Measurements from ENCODE around the gene ITPK1. TPM values are rescaled to one million over a fixed set of nuclear protein-coding genes. Genes with fewer than 3 reads are reported as not detected.

ITPK1 gene
- total RNA-seq, 1 experiment from 2014 or later, result 90.7 TPM

DNA sequence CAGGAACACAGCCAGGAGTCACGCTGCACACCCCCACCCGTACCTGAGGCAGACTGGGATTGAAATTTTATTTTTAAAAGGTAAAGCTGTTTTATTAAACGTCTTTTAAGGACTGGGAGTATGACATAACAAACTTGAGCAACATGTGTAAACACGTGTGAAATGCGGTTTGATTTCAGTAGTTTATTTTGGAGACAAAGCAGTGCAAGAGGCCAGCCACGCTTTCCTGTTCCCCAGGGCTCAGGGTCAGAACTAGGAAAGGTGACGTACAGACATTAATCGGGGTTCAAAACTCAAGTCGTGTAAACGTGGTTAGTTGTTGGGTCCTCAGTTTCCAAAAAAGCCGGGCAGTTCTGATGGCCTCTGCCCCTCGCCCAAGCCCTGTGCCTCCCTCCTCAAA, 176.0 kb downstream of the ITPK1 start:
- DNase-seq (ENCODE audit: low spot score), result no peak
- in situ Hi-C loops (cut with HindIII; ENCODE audit: low sequenced_read_pairs), result no loop called here

DNA sequence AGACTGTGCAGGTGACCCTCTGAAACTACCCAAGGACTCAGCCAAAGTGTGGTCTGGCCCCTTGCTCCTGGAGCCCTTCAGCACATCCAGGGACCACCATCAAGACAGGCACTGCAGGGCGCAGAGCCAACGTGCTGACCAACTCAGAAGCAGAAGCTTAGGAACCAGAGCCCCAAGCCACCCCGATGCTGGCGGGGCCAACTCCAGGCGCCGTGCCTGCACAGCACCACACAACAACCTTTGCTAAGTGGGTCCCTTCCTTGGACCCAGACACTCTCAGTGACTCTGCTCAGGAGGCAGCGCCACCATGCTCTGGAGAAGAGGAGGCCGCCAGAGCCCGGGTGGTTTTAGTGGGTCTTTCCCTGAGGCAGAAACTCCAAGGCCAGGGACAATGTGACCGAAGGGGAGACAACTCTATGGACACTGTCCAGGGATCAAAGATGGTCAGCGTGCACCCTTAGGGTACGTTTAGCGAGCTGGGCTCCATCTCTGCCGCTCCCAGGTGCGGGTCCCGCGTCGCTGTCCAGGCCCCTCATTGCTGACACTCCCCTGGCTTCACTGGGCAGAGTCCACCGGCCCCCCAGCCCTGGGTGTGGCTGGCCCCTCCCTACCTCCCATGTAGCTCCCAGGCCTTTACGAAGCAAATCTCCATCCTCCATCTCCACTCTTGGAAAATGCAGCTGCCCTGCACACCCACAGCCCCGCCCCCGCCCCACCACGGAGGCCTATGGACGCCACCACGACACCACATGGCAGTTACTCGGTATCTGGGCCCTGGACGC, 176.6 kb downstream of the ITPK1 start:
- in situ Hi-C loops (cut with HindIII; ENCODE audit: low sequenced_read_pairs), result no loop called here
- no peak for DNase-seq (ENCODE audit: low spot score)

DNA sequence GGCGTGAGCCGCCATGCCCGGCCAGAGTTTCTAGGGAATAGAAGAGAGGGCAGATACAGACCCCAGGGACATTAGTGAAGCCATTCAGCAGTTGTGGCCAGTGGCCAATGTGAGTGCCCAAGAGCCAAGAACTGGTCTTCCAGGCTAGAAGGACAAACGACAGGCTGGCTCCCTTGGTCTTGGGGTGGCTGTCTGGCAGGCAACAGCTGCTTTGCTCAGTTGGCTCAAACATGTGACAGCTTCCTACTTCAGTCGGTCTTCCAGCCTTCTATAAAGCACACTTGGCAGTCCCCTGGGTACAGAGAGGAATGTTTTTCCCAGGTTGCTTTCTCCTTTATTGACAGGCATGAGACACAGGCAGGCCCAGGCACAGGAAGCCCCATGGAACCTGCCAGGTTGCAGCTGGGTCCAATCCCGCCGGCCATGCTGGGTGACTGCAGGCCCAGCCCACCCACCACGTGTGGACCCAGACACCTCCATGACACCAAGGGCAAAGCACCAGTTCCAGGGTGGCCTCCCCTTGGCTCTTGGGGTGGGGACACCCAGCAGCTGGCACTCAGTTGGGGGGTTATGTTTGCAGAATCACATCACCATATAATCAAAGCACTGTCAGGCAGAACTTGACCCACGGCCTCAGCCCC, 177.4 kb downstream of the ITPK1 start:
- DNase-seq (ENCODE audit: low spot score), result no peak
- in situ Hi-C loops (cut with HindIII; ENCODE audit: low sequenced_read_pairs), result no loop called here

DNA sequence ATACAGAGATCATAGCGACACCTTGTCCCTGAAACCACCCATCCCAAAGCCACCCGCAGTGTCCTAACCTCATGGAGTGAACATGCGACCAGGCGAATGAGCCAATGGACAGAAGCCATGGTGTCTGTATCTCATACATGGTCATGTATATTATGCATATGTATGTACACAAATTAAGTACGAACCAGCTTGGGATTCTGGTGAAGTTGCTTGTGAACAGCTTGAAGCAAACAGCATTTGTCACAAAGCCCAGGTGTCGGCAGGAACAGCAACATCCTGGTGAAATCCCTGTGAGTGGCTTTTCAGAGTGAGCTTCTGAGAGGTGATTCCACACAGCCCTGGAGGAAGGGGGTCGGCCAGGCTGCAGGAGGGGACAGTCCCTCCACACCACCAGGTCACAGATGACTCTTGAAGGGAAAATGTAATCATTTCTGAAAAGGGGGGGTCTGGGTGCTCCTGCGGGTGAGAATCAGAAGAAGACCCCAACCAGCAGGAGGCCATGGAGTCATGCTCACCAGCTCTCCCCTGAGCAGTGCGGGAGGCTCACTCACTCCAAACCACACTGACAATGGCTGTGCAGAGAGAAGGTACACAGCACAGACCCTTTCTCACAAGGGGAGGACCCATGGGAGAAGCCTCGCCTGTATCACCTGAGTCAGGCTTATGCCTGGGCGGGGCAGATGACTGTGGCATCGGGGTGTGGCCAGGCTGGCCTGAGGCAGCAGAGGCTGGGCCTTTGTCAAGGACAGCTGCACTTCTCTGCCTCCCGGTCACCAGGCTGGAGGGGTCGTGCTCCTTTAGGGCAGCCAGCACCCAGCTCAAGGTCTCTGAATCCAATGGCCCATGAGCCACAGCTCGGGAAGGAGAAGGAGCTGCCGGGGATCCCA, 178.4 kb downstream of the ITPK1 start:
- in situ Hi-C loops (cut with HindIII; ENCODE audit: low sequenced_read_pairs), result no loop called here
- no peak for DNase-seq (ENCODE audit: low spot score)

DNA sequence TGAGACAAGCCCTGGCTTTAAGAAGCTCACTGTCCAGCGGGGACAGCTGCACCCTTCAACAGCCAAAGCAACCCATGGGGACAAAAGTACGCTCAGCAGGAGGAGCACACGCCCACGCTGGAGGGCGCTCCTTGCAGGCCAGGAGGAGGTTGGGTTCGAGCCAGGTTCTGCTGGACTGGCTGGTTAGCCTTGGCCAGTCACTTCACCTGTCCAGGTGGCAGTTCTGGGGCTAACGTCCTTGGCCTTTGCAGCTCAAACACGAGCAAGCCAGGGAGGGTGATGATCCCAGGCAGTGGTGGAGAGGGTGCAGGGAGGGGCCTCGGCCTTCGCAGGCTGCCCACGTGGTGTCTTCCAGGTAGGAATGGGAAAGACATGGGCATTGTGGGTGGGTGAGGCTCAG, 179.6 kb downstream of the ITPK1 start:
- in situ Hi-C loops (cut with HindIII; ENCODE audit: low sequenced_read_pairs), result no loop called here

DNA sequence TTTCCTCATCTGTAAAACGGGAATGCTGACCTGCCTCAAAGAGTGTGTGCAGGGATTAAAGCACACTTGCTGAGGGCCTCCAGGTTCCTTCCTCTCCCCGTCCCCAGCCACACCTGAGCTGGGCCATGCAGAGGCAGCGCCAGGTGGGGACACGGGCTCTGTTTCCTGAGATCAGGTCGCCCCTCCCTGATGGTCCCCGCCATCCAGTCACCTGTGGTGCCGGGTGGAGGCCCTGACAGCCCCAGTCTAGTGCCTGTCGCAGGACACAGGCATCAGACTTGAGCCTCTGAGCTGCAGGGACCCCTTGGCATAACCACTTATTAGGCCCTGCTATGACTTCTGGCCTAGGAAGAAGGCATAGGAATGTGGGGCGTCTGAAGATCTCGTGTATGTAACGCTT, 180.3 kb downstream of the ITPK1 start:
- in situ Hi-C loops (cut with HindIII; ENCODE audit: low sequenced_read_pairs), result no loop called here
- DNase-seq (ENCODE audit: low spot score), result no peak

More for the DNA sequence above, 179.6 kb downstream of the ITPK1 start:
- DNase-seq (ENCODE audit: low spot score), result no peak

DNA sequence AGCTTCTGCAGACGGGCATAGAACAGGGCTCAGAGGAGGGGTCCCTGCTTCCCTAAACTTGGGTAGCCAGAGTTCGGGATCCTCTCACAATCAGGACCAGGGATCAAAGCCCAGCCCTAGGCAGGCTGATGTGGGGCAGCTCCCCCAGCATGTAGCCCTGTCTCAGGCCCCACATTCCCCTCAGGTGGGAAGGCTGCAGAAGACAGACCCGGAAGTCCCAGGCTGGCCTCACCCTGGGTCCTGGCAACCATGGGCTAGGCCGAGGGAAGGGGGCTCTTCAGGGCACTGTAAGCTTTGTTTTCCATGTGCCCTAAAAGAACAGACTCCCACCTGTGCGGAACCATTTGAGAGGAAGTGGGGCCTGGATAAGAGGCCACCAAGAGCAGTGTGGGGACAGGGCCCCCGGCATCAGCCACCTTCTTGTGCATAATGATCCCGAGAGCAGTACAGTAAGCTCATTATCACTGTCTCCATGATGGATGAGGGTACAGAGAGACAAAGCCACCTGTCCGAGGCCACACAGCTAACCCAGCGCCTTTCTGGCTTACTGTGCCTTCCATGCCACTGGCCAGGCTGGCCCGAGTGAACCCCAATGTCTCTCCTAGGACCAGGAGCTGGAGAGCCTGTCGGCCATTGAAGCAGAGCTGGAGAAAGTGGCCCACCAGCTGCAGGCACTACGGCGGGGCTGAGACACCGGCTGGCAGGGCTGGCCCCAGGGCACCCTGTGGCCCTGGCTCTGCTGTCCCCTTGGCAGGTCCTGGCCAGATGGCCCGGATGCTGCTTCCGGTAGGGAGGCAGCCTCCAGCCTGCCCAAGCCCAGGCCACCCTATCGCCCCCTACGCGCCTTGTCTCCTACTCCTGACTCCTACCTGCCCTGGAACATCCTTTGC, 181.3 kb downstream of the ITPK1 start:
- in situ Hi-C loops (cut with HindIII; ENCODE audit: low sequenced_read_pairs), result no loop called here
- no peak for DNase-seq (ENCODE audit: low spot score)

DNA sequence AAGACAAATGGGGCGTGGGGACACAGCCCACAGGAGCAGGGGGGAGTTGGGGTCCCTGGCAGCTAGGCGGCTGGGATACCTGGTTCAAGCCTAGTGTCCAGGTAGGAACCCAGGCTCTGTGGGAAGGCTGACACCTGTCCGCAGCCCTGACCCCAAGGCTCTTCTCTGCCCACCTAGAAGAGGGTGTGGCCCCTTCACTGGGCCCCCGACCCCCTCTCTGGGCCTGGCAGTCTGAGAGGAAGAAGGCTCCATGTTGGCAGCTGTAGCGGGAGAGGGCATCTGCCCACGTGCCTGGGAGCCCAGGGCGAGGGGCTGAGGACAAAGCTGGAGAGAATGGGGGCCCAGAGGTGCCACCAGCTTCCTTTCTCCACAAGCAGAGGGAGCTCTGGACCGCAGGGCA, 182.2 kb downstream of the ITPK1 start:
- in situ Hi-C loops (cut with HindIII; ENCODE audit: low sequenced_read_pairs), result no loop called here
- no peak for DNase-seq (ENCODE audit: low spot score)

DNA sequence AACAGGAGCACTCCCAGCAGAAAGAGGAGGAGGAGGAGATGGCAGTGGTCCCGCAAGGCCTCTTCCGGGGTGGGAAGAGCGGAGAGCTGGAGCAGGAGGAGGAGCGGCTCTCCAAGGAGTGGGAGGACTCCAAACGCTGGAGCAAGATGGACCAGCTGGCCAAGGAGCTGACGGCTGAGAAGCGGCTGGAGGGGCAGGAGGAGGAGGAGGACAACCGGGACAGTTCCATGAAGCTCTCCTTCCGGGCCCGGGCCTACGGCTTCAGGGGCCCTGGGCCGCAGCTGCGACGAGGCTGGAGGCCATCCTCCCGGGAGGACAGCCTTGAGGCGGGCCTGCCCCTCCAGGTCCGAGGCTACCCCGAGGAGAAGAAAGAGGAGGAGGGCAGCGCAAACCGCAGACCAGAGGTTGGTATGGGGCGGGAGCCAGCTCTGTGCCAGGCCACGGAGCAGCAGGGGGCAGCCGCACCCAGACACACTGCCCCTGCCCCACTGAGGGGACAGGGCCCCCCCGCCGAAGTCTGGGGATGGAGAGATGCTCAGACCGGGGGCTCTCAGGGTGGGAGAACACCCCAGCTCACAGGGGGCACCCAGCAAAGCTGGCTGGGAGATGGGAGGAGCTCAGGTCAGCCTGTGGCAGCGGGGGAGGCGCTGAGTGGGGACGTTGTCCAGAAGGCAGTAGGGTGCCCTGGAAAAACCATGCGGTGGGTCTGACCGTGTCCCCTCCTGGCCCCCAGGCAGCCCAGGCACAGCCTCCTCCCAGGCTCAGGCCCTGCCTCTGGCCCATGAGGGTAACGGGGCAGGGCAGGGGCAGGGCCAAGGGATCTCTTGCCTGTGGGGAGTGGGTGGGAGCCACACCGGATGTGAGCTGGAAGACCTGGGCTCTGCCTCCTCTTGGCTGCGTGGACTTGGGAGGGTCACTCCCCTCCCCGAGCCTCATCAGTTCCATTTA, 183.0 kb downstream of the ITPK1 start:
- in situ Hi-C loops (cut with HindIII; ENCODE audit: low sequenced_read_pairs), result no loop called here
- no peak for DNase-seq (ENCODE audit: low spot score)

DNA sequence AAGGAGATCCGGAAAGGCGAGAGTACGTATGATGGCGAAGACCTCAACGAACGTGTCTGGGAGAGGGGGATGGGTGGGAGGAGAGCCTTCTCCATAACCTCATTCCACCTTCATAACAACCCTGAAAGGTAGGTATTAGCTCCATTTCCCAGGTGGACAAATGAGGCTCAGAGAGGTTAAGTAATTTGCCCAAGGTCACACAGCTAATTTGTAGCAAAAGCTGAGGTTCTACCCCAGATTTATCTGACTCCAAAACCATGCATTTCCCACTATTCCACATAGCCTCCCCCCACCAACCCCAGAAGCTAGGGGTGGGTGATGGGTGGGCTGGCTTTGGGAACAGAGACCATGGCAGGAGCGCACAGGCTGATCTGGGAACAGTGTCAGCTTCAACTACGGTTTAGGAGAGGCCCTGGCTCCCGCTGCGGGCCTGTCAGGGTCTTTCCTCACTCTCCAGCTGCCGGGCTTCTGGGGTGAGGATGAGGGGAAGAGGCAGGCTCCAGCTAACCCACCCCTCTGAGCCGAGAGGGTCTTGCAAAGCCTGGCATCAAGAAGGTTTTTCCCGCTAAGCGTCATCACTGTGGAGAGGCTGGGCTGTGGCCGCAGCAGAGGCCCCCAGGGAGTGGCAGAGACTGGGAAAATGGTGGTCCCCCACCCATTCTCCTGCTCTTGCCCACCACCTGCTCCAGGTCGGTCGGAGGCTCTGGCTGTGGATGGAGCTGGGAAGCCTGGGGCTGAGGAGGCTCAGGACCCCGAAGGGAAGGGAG, 183.9 kb downstream of the ITPK1 start:
- in situ Hi-C loops (cut with HindIII; ENCODE audit: low sequenced_read_pairs), result no loop called here
- no peak for DNase-seq (ENCODE audit: low spot score)

DNA sequence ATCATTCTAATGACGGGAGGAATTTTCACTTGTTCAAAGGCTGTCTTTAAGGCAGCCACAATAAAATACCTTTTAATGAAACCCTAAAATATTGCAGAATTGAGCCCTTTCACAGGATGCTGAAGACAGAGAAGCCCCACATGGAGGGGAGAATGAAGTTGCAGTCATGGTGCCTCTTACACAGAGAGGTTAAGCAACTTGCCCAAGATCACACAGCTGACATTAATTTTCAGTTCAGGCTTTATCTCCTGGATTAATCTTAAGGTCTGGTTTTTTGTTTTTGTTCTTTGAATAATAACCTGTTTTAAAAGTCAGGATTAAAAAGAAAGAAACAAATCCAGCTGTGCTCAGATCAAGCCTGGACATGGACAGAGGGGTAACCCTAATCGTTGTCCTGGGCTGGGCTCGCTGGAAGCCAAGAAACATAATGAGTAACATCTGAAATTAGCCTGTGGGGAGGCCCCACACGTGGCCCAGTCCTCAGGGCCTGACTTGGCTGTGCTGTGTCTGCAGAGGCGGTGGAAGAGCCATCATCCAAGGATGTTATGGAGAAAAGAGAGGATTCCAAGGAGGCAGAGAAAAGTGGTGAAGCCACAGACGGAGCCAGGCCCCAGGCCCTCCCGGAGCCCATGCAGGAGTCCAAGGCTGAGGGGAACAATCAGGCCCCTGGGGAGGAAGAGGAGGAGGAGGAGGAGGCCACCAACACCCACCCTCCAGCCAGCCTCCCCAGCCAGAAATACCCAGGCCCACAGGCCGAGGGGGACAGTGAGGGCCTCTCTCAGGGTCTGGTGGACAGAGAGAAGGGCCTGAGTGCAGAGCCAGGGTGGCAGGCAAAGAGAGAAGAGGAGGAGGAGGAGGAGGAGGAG, 184.8 kb downstream of the ITPK1 start:
- in situ Hi-C loops (cut with HindIII; ENCODE audit: low sequenced_read_pairs), result no loop called here

DNA sequence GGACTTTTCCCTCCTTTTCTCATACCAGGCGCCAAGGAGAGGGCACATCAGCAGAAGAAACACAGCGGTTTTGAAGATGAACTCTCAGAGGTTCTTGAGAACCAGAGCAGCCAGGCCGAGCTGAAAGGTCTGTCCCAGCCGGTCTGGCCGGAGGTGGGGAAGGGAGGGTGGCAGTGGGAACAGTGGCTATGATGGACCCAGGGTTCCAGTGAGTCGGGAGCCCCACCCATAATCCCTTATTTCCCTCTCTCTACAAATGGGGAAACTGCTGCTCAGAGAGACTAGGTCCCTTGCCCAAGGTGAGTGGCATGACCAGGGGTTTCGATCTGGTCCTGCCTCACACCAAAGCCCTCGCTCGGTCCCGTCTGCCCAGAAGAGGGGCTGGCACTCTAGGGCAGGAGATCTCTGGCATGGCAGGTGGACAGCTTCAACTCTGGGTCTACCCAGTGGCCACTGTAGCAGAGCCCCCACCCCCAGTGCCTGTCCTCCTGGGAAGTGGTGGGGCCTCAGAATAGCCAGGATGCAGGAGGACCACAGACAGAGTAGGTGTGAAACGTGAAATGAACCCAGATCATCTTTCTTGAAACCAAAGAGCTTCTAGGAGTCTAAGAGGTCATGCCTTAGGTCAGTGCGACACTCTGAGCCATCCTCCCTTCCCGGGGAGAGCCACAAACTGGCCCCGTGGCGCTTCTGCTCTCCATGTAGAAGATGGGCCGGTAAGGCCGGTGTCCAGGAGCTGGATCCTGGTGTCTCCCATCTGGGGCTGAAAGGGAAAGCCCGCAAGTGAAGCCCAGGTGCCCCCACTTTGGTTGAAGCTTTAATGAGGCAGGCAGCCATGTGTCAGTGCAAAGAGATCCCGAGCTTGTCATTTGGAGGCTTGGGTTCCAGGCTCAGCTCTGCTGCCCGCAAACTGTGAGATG, 185.8 kb downstream of the ITPK1 start:
- in situ Hi-C loops (cut with HindIII; ENCODE audit: low sequenced_read_pairs), result no loop called here
- no peak for DNase-seq (ENCODE audit: low spot score)

More for the DNA sequence above, 184.8 kb downstream of the ITPK1 start:
- no peak for DNase-seq (ENCODE audit: low spot score)

DNA sequence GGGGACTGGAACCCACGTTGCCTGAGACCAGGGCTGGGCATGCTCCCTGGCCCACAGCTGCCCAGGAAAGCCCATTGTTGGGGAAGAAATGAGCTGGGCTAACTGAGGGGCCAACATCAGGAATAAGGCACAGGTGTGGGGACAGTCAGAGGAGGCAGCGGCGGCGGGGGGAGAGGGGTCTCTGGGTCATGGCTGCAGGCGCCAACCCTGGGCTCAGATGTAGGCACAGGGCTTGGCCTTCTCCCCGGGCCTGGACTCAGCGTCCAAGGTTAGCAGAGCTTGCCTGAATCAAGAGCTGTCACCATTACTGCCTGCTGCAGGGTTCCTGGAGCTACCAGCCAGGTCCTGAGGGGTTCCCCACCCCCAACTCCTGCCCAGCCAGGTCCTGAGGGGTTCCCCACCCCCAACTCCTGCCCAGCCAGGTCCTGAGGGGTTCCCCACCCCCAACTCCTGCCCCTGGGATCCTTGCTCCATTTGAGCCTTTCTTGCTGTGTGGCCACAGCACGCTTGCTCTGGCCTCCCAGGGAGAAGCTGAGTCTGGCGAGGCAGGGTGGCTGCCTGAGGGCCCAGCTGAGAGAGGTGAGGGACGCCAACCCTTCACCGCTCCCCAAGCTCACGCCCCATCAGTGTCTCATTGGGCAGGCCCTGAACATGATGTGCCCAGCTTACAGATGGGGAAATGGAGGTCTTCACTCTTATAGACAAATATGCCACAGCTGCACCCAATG, 186.6 kb downstream of the ITPK1 start:
- no peak for DNase-seq (ENCODE audit: low spot score)
- in situ Hi-C loops (cut with HindIII; ENCODE audit: low sequenced_read_pairs), result no loop called here

DNA sequence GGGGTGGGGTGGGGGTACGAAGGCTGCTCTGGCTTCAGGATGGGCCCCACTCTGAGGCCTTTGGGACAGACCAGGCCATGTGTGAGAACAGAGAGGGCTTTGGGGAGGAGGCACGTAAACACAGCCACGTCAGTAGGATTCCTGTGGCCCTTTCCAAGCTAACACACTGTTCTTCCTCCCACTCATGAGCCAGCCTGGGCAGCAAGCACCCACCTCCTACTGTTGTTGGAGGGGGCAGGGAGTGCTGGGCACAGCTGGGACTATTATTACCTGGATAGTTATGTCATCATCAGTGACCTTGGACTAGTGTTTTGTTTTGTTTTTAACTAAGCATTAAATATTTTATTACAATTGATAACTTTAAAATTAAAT, 187.5 kb downstream of the ITPK1 start:
- DNase-seq (ENCODE audit: low spot score), result no peak

More for the DNA sequence above, 187.5 kb downstream of the ITPK1 start:
- in situ Hi-C loops (cut with HindIII; ENCODE audit: low sequenced_read_pairs), result no loop called here

Measured in G401 (cell line).